ENCODE results near the gene PRICKLE2.

Gene PRICKLE2

DNA sequence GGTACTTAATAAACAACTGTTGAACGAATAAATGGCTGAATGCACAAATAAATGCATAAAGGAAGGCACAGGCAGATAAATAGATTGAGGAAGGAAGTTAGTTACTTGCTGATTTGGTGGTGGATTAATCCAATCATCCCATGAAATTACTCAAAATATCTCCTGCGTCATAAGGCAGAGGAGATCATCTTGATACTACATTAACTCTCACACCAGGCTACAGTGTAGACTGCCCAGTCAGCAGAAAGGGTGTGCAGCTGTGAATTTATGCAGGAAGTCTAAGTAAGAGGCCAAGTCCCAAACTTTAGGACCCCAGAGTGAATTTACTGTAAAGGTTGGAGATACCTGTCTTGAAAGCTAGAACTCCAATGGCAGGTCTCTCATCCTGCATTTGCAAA, 38.6 kb downstream of the PRICKLE2 start:
- Histone ChIP-seq H3K27ac (ENCODE audit: low read depth, low read length) (no peak overlapping the region), H3K9me2 (replicated peaks; ENCODE audit: control insufficient read depth, low read length) (no peaks in the 10 kb centered on the region), H3K36me3 (ENCODE audit: control insufficient read depth, low read length) (no peaks in the 10 kb centered on the region), H3K4me2 (ENCODE audit: low read length) (no peak overlapping the region), H3K4me3 (ENCODE audit: low read length) (no peak overlapping the region), H3K27me3 (ENCODE audit: control insufficient read depth, low read length) (no peaks in the 10 kb centered on the region), H4K20me1 (ENCODE audit: control insufficient read depth, insufficient read depth, low read depth, low read length) (no peaks in the 10 kb centered on the region), H3F3A (ENCODE audit: control insufficient read depth, insufficient read depth) (no peaks in the 10 kb centered on the region), H3K9me3 (ENCODE audit: control insufficient read depth, insufficient read depth, low read length) (no peaks in the 10 kb centered on the region), H3K4me1 (ENCODE audit: control insufficient read depth, low read length) (no peaks in the 10 kb centered on the region), H3K79me2 (ENCODE audit: control insufficient read depth, low read length) (no peaks in the 10 kb centered on the region)
- TF ChIP-seq, protein P1, sequence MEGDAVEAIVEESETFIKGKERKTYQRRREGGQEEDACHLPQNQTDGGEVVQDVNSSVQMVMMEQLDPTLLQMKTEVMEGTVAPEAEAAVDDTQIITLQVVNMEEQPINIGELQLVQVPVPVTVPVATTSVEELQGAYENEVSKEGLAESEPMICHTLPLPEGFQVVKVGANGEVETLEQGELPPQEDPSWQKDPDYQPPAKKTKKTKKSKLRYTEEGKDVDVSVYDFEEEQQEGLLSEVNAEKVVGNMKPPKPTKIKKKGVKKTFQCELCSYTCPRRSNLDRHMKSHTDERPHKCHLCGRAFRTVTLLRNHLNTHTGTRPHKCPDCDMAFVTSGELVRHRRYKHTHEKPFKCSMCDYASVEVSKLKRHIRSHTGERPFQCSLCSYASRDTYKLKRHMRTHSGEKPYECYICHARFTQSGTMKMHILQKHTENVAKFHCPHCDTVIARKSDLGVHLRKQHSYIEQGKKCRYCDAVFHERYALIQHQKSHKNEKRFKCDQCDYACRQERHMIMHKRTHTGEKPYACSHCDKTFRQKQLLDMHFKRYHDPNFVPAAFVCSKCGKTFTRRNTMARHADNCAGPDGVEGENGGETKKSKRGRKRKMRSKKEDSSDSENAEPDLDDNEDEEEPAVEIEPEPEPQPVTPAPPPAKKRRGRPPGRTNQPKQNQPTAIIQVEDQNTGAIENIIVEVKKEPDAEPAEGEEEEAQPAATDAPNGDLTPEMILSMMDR (IDR thresholded peaks at IDR 0.05; ENCODE audit: low read depth, low read length, poor library complexity, severe bottlenecking): no peak
- TF ChIP-seq EZH2phosphoT487 (IDR thresholded peaks at IDR 0.05; ENCODE audit: borderline replicate concordance, low read length): no peak

DNA sequence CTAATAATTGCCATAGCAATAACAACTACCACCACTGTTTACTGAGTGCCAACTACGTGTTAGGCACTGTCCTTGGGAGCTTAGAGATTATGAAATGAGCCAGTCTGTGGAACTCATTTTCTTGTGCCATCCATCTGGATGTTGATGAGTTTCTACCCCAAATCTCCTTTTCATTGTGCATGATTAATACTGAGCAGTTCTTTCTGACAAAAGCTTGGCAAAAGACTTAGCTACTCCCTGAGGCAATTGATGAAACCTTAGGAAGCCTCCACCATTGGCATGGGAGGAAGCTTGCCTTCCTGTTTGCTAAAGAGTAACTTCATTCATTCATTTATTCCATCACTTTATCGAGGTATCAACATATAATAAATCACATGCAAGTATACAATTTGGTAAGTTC, 39.8 kb downstream of the PRICKLE2 start:
- H3K4me2 ChIP-seq (ENCODE audit: low read length): no peak overlapping the region
- no peak for TF ChIP-seq EZH2phosphoT487 (IDR thresholded peaks at IDR 0.05; ENCODE audit: borderline replicate concordance, low read length)
- TF ChIP-seq, protein P1 (IDR thresholded peaks at IDR 0.05; ENCODE audit: low read depth, low read length, poor library complexity, severe bottlenecking): no peak
- H3K9me3 ChIP-seq (ENCODE audit: control insufficient read depth, insufficient read depth, low read length): no peaks in the 10 kb centered on the region
- H3F3A ChIP-seq (ENCODE audit: control insufficient read depth, insufficient read depth): no peaks in the 10 kb centered on the region
- H3K36me3 ChIP-seq (ENCODE audit: control insufficient read depth, low read length): no peaks in the 10 kb centered on the region
- H3K4me1 ChIP-seq (ENCODE audit: control insufficient read depth, low read length): no peaks in the 10 kb centered on the region
- H3K27ac ChIP-seq (ENCODE audit: low read depth, low read length): no peak overlapping the region
- no peaks in the 10 kb centered on the region for H3K79me2 ChIP-seq (ENCODE audit: control insufficient read depth, low read length)
- no peaks in the 10 kb centered on the region for H4K20me1 ChIP-seq (ENCODE audit: control insufficient read depth, insufficient read depth, low read depth, low read length)
- no peak overlapping the region for H3K4me3 ChIP-seq (ENCODE audit: low read length)
- H3K27me3 ChIP-seq (ENCODE audit: control insufficient read depth, low read length): no peaks in the 10 kb centered on the region
- no peaks in the 10 kb centered on the region for H3K9me2 ChIP-seq (replicated peaks; ENCODE audit: control insufficient read depth, low read length)

DNA sequence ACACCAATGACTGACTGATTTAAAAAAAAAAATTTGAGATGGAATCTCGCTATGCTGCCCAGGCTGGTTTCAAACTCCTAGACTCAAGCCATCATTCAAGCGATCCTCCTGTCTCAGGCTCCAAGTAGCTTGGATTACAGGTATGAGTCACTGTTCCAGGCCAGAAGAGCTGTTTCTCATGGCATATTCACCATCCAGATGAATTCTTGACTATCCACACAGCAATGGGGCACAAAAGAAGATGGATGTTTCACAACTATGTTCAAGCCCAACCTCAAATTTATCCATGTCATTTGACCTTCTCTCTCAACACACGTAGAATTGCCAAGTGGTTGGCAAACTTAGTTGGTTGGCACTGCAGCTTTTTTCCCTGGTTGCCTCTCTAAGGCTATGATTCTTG, 40.6 kb downstream of the PRICKLE2 start:
- H3K4me3 ChIP-seq (ENCODE audit: low read length): no peak overlapping the region
- H3K4me1 ChIP-seq (ENCODE audit: control insufficient read depth, low read length): no peaks in the 10 kb centered on the region
- H4K20me1 ChIP-seq (ENCODE audit: control insufficient read depth, insufficient read depth, low read depth, low read length): no peaks in the 10 kb centered on the region
- no peaks in the 10 kb centered on the region for H3K9me2 ChIP-seq (replicated peaks; ENCODE audit: control insufficient read depth, low read length)
- no peaks in the 10 kb centered on the region for H3K27me3 ChIP-seq (ENCODE audit: control insufficient read depth, low read length)
- TF ChIP-seq, protein P1 (IDR thresholded peaks at IDR 0.05; ENCODE audit: low read depth, low read length, poor library complexity, severe bottlenecking): no peak
- TF ChIP-seq EZH2phosphoT487 (IDR thresholded peaks at IDR 0.05; ENCODE audit: borderline replicate concordance, low read length): no peak
- no peaks in the 10 kb centered on the region for H3K9me3 ChIP-seq (ENCODE audit: control insufficient read depth, insufficient read depth, low read length)
- H3K4me2 ChIP-seq (ENCODE audit: low read length): no peak overlapping the region
- no peaks in the 10 kb centered on the region for H3F3A ChIP-seq (ENCODE audit: control insufficient read depth, insufficient read depth)
- no peaks in the 10 kb centered on the region for H3K79me2 ChIP-seq (ENCODE audit: control insufficient read depth, low read length)
- H3K27ac ChIP-seq (ENCODE audit: low read depth, low read length): no peak overlapping the region
- H3K36me3 ChIP-seq (ENCODE audit: control insufficient read depth, low read length): no peaks in the 10 kb centered on the region

DNA sequence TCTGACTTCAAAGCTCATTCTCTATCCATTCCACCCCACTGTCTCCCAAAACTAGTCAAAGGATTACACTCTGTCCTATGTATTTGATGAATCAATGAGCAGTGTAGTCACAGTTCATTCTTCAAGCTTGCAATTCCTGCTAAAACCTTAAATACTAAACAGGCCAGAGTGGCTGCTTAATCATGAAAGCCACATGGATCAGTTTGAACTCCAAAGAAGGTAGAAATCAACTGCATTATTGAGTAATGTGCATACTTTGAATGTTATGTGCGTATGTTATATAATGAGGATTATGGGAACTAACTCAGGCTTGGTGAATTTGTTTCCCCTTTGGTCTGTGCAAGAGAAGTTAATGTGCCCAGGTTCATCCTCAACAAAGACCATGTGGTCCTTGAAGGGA, 45.4 kb downstream of the PRICKLE2 start:
- Histone ChIP-seq H3F3A (ENCODE audit: control insufficient read depth, insufficient read depth) (no peaks in the 10 kb centered on the region), H3K4me3 (ENCODE audit: low read length) (no peak overlapping the region), H3K36me3 (ENCODE audit: control insufficient read depth, low read length) (no peaks in the 10 kb centered on the region), H3K9me2 (replicated peaks; ENCODE audit: control insufficient read depth, low read length) (no peaks in the 10 kb centered on the region), H3K27me3 (ENCODE audit: control insufficient read depth, low read length) (peaks cover 6% of the 10 kb centered on the region; the same call in 1 of the 2 replicates), H3K4me2 (ENCODE audit: low read length) (no peak overlapping the region), H3K79me2 (ENCODE audit: control insufficient read depth, low read length) (no peaks in the 10 kb centered on the region), H3K9me3 (ENCODE audit: control insufficient read depth, insufficient read depth, low read length) (no peaks in the 10 kb centered on the region), H4K20me1 (ENCODE audit: control insufficient read depth, insufficient read depth, low read depth, low read length) (no peaks in the 10 kb centered on the region), H3K27ac (ENCODE audit: low read depth, low read length) (no peak overlapping the region), H3K4me1 (ENCODE audit: control insufficient read depth, low read length) (no peaks in the 10 kb centered on the region)
- TF ChIP-seq, protein P1 (IDR thresholded peaks at IDR 0.05; ENCODE audit: low read depth, low read length, poor library complexity, severe bottlenecking): no peak
- TF ChIP-seq EZH2phosphoT487 (IDR thresholded peaks at IDR 0.05; ENCODE audit: borderline replicate concordance, low read length): no peak

Measured in DOHH2 (cell line).